ENCODE measurements around the gene IMMP2L. TPM values are rescaled to one million over a fixed set of nuclear protein-coding genes. Genes with fewer than 3 reads are reported as not detected.

Gene IMMP2L
- total and polyA plus RNA-seq, 2 of the 13 experiments (the other 11 are each of a cell fraction or from before 2014, with no cell fraction given) = 7.8 to 16.9 TPM

DNA sequence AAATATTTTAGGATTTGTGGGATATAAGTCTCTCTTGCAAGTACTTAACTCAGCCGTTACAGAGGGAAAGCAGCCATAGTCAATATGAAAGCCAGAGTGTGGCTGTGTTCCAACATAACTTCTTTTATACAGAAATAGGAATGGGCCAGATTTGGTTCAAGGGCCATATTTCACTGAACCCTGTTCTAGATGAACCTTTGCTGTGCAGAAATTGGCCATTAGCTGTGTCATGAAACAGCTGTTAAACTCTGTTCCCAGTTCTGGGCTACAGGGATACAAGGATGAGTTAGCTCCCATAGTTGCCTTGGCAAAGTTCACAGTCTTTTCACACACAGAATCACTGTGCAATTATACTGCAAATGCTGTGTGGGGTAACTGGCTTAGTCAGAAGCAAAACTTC, 685.3 kb downstream of the IMMP2L start:
- WGBS (ENCODE audit: low lambda C conversion rate) = 55% methylated on average over 1 of the region's 1 CpG
- TF ChIP-seq, protein P1, sequence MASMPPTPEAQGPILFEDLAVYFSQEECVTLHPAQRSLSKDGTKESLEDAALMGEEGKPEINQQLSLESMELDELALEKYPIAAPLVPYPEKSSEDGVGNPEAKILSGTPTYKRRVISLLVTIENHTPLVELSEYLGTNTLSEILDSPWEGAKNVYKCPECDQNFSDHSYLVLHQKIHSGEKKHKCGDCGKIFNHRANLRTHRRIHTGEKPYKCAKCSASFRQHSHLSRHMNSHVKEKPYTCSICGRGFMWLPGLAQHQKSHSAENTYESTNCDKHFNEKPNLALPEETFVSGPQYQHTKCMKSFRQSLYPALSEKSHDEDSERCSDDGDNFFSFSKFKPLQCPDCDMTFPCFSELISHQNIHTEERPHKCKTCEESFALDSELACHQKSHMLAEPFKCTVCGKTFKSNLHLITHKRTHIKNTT (CRISPR knock-in tag; IDR thresholded peaks at IDR 0.05) = no peak
- TF ChIP-seq HNRNPL (IDR thresholded peaks at IDR 0.05; ENCODE audit: low read depth, low read length) (no peak), ZKSCAN5 (CRISPR knock-in tag; IDR thresholded peaks at IDR 0.05) (no peak), BORCS8-MEF2B (CRISPR knock-in tag; IDR thresholded peaks at IDR 0.05) (no peak), JDP2 (CRISPR knock-in tag; IDR thresholded peaks at IDR 0.05; ENCODE audit: borderline replicate concordance) (no peak), ZNF674 (CRISPR knock-in tag; IDR thresholded peaks at IDR 0.05; ENCODE audit: low read depth) (no peak), RORA (CRISPR knock-in tag; IDR thresholded peaks at IDR 0.05) (no peak), HDAC6 (IDR thresholded peaks at IDR 0.05; ENCODE audit: low read depth, low read length) (no peak), XRCC5 (optimal IDR thresholded peaks at IDR 0.05; ENCODE audit: low read length) (no peak), ZFP1 (CRISPR knock-in tag; IDR thresholded peaks at IDR 0.05) (no peak), CCAR2 (optimal IDR thresholded peaks at IDR 0.05; ENCODE audit: low read depth, low read length) (no peak), ZNF780A (CRISPR knock-in tag; IDR thresholded peaks at IDR 0.05) (no peak)
- TF ChIP-seq, protein P2, sequence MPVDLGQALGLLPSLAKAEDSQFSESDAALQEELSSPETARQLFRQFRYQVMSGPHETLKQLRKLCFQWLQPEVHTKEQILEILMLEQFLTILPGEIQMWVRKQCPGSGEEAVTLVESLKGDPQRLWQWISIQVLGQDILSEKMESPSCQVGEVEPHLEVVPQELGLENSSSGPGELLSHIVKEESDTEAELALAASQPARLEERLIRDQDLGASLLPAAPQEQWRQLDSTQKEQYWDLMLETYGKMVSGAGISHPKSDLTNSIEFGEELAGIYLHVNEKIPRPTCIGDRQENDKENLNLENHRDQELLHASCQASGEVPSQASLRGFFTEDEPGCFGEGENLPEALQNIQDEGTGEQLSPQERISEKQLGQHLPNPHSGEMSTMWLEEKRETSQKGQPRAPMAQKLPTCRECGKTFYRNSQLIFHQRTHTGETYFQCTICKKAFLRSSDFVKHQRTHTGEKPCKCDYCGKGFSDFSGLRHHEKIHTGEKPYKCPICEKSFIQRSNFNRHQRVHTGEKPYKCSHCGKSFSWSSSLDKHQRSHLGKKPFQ (CRISPR knock-in tag; IDR thresholded peaks at IDR 0.05; ENCODE audit: insufficient replicate concordance) = no peak
- TF ChIP-seq, protein P3, sequence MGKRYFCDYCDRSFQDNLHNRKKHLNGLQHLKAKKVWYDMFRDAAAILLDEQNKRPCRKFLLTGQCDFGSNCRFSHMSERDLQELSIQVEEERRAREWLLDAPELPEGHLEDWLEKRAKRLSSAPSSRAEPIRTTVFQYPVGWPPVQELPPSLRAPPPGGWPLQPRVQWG (CRISPR knock-in tag; IDR thresholded peaks at IDR 0.05; ENCODE audit: borderline replicate concordance, low read depth) = no peak
- TF ChIP-seq, protein P4, sequence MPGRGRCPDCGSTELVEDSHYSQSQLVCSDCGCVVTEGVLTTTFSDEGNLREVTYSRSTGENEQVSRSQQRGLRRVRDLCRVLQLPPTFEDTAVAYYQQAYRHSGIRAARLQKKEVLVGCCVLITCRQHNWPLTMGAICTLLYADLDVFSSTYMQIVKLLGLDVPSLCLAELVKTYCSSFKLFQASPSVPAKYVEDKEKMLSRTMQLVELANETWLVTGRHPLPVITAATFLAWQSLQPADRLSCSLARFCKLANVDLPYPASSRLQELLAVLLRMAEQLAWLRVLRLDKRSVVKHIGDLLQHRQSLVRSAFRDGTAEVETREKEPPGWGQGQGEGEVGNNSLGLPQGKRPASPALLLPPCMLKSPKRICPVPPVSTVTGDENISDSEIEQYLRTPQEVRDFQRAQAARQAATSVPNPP (CRISPR knock-in tag; IDR thresholded peaks at IDR 0.05) = no peak
- Histone ChIP-seq H3K4me2 (ENCODE audit: low read depth, low read length) (no peak overlapping the region), H3K36me3 (replicated peaks in 1 of 2; ENCODE audit: control insufficient read depth in 1 of 2, insufficient read depth in 2 of 2, low read length in 2 of 2) (no peaks in the 10 kb centered on the region), H3K9me3 (ENCODE audit: low read length) (no peaks in the 10 kb centered on the region), H2AFZ (ENCODE audit: low read length) (no peak overlapping the region), H3K9ac (ENCODE audit: insufficient read depth, low read depth, low read length) (no peak overlapping the region), H3K27me3 (ENCODE audit: control insufficient read depth in 1 of 2, insufficient read depth in 2 of 2, low read length in 2 of 2) (no peaks in the 10 kb centered on the region), H4K20me1 (ENCODE audit: insufficient read depth, low read length) (no peaks in the 10 kb centered on the region), H3K4me1 (ENCODE audit: insufficient read depth, low read length) (no peaks in the 10 kb centered on the region), H3K27ac (ENCODE audit: extremely low read length, insufficient read depth, low read length) (no peak overlapping the region), H3K79me2 (ENCODE audit: insufficient read depth, low read length) (no peaks in the 10 kb centered on the region), H3K4me3 (replicated peaks in 1 of 3; ENCODE audit: insufficient read depth in 1 of 3, low read depth in 2 of 3, low read length in 3 of 3) (no peak overlapping the region)
- no peak for DNase-seq (ENCODE audit: low spot score)
- ChIA-PET POLR2A (no interaction called here), CTCF (ENCODE audit: low intra/inter-chr PET ratio, low total read pairs) (no interaction called here)
- intact Hi-C loops (cut with micrococcal nuclease; ENCODE audit: unreplicated experiment) = no loop called here
- no peak for ATAC-seq
- BruUV-seq (replicated peaks) = no TSS peak
- no peak for FAIRE-seq
- in situ Hi-C loops (cut with HindIII; ENCODE audit: extremely low pct_ligation_motif_present, low pct_unique_long_range_greater_than_20kb) = no loop called here

Data from HepG2 (cell line).